Measurements from ENCODE around the gene CATSPER1. TPM values are rescaled to one million over a fixed set of nuclear protein-coding genes. Genes with fewer than 3 reads are reported as not detected.
"Not testable (repeated sequence)": the region's sequence is repeated elsewhere in the genome, so short reads cannot be mapped to it uniquely, and the experiment has no call there.

The CATSPER1 gene
- total RNA-seq, 1 donor from 2014 or later = 0.54 TPM

DNA sequence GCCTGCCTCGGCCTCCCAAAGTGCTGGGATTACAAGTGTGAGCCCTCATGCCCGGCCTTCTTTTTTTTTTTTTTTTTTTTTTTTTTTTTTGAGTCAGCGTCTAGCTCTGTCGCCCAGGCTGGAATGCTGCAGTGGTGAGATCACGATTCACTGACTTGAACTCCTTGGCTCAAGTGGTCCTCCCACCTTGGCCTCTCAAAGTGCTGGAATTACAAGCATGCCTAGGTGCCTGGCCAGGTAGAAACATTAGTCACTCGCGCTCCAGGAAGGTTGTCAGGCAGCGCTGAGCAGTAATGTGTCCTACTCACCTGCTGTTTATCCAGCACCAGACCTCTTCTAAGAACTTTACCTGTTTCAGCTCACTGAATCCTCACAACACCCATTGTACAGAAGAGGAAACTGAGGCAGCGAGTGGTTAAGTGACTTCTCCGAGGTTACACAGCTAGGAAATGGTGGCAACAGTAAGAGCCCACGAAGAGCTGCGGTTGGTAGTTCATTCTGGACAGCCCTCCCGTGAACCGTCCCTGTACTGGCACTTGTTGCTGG, 15.0 kb downstream of the CATSPER1 start:
- Mint-ChIP-seq H3K27me3 (ENCODE audit: unreplicated experiment) (no peaks in the 10 kb centered on the region), H3K36me3 (ENCODE audit: unreplicated experiment) (no peaks in the 10 kb centered on the region), H3K4me3 (ENCODE audit: unreplicated experiment) (no peak overlapping the region), H3K27ac (ENCODE audit: unreplicated experiment) (no peak overlapping the region), H3K4me1 (ENCODE audit: unreplicated experiment) (peaks cover 24% of the 10 kb centered on the region), H3K9me3 (ENCODE audit: unreplicated experiment) (no peaks in the 10 kb centered on the region)
- TF ChIP-seq, protein P1, sequence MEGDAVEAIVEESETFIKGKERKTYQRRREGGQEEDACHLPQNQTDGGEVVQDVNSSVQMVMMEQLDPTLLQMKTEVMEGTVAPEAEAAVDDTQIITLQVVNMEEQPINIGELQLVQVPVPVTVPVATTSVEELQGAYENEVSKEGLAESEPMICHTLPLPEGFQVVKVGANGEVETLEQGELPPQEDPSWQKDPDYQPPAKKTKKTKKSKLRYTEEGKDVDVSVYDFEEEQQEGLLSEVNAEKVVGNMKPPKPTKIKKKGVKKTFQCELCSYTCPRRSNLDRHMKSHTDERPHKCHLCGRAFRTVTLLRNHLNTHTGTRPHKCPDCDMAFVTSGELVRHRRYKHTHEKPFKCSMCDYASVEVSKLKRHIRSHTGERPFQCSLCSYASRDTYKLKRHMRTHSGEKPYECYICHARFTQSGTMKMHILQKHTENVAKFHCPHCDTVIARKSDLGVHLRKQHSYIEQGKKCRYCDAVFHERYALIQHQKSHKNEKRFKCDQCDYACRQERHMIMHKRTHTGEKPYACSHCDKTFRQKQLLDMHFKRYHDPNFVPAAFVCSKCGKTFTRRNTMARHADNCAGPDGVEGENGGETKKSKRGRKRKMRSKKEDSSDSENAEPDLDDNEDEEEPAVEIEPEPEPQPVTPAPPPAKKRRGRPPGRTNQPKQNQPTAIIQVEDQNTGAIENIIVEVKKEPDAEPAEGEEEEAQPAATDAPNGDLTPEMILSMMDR (IDR thresholded peaks at IDR 0.05) = no peak
- DNase-seq (ENCODE audit: extremely low spot score, unreplicated experiment) = no peak

DNA sequence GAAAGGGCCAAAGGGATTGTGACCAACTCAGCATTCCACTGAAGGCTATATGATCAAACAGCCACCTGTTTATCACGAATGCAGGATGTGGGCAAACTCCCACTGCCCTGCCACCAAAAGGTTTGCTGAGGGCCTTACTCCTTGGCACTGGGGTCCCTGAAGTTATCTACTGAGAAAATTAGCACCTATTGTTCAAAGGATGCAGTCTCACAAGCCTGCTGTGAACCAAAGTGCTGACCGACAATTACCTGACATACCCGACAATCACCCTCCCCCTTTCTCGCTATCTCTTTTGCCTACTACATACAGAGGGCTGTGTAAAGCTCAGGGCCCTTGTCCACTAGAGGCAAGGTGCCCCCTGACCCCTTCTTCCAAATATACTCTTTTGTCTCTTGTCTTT, 16.2 kb downstream of the CATSPER1 start:
- not testable (repeated sequence) for H3K27ac Mint-ChIP-seq (ENCODE audit: unreplicated experiment); H3K4me3 Mint-ChIP-seq (ENCODE audit: unreplicated experiment); H3K27me3 Mint-ChIP-seq (ENCODE audit: unreplicated experiment); DNase-seq (ENCODE audit: extremely low spot score, unreplicated experiment); H3K36me3 Mint-ChIP-seq (ENCODE audit: unreplicated experiment); H3K9me3 Mint-ChIP-seq (ENCODE audit: unreplicated experiment)
- peaks cover 11% of the 10 kb centered on the region for H3K4me1 Mint-ChIP-seq (ENCODE audit: unreplicated experiment)

DNA sequence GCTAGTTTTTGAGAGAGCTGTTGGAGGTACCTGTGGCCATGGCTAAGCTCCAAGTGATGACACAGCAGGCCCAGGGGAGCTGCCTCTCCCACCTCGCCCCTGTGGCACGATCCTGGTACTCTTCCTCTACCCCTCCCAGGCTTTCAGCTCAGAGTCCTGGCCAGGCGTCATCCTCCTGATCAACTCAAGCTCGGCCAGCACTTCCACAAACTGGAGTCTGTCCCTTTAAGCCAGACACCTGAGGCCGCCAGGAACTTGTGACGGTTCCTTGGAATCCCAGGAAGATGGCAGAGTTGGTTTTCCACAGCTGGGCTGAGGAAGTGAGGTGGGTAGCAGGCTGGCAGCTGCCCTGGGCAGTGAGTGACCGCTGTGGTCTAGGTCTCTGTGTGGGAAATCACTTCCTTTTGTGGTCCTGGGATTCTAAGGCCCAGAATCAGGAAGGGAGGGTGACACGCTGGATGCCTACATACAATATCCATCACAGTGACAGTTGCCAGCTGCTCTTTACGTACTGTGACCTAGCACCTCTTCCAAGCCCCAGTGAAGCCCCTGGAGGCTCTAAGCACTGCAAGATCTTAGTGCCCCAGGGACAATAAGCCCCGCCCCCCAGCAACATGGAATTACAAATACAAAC, 17.7 kb downstream of the CATSPER1 start:
- H3K27me3 Mint-ChIP-seq (ENCODE audit: unreplicated experiment) = no peaks in the 10 kb centered on the region
- DNase-seq (ENCODE audit: extremely low spot score, unreplicated experiment) = no peak
- H3K4me3 Mint-ChIP-seq (ENCODE audit: unreplicated experiment) = no peak overlapping the region
- peaks cover 3% of the 10 kb centered on the region for H3K36me3 Mint-ChIP-seq (ENCODE audit: unreplicated experiment)
- TF ChIP-seq, protein P1 (IDR thresholded peaks at IDR 0.05) = no peak
- H3K27ac Mint-ChIP-seq (ENCODE audit: unreplicated experiment) = peak overlapping the region; percentile 9
- no peaks in the 10 kb centered on the region for H3K9me3 Mint-ChIP-seq (ENCODE audit: unreplicated experiment)
- H3K4me1 Mint-ChIP-seq (ENCODE audit: unreplicated experiment) = peaks cover 6% of the 10 kb centered on the region

DNA sequence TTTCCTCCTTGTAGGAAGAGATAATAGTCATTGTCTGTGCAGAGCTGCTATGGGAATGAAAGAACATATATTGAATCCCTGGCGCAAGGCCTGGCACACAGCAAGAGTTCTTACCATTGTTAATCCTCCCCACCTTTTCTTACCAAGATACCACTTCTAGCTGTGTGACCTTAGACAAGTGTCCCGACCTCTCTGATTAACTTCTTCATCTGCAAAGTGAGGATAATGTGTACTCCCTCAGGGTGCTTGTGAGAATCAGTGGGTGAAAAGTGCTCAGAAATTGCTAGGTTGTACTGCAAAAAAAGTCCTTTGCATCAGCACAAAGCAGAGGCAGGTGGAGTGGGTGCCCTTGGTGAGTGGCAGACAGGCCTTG, 18.2 kb downstream of the CATSPER1 start:
- H3K9me3 Mint-ChIP-seq (ENCODE audit: unreplicated experiment) = no peaks in the 10 kb centered on the region
- TF ChIP-seq, protein P1 (IDR thresholded peaks at IDR 0.05) = no peak

DNA sequence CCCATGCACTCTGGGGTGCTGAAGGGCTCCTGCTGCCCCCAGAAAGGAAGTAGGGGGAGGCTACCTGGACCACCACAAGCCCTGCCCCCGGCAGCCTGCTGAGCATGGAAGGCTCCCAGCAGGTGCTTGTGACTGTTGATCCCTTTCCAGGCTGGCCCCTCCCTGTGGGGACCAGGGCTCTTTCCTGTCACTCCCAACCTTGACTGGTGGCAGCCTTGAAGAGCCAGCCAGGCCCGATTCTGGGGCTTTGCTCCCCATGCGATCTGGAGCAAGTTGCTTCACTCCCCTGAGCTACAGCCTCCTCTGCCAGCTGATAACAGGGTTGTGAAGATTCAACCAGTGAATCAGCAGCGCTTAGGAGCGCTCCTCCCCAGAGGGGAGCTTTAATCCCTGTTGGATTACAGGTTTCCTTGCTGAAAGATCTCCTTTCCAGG, 19.1 kb downstream of the CATSPER1 start:
- peaks cover 3% of the 10 kb centered on the region for H3K36me3 Mint-ChIP-seq (ENCODE audit: unreplicated experiment)
- DNase-seq (ENCODE audit: extremely low spot score, unreplicated experiment) = no peak
- H3K27me3 Mint-ChIP-seq (ENCODE audit: unreplicated experiment) = no peaks in the 10 kb centered on the region
- peaks cover 11% of the 10 kb centered on the region for H3K4me1 Mint-ChIP-seq (ENCODE audit: unreplicated experiment)
- TF ChIP-seq, protein P1 (IDR thresholded peaks at IDR 0.05) = no peak
- H3K27ac Mint-ChIP-seq (ENCODE audit: unreplicated experiment) = no peak overlapping the region
- no peak overlapping the region for H3K4me3 Mint-ChIP-seq (ENCODE audit: unreplicated experiment)
- no peaks in the 10 kb centered on the region for H3K9me3 Mint-ChIP-seq (ENCODE audit: unreplicated experiment)

More for the DNA sequence above, 18.2 kb downstream of the CATSPER1 start:
- H3K4me1 Mint-ChIP-seq (ENCODE audit: unreplicated experiment) = peaks cover 9% of the 10 kb centered on the region
- no peak overlapping the region for H3K27ac Mint-ChIP-seq (ENCODE audit: unreplicated experiment)
- no peak for DNase-seq (ENCODE audit: extremely low spot score, unreplicated experiment)
- H3K4me3 Mint-ChIP-seq (ENCODE audit: unreplicated experiment) = no peak overlapping the region
- H3K36me3 Mint-ChIP-seq (ENCODE audit: unreplicated experiment) = peaks cover 3% of the 10 kb centered on the region
- no peaks in the 10 kb centered on the region for H3K27me3 Mint-ChIP-seq (ENCODE audit: unreplicated experiment)
